Neural cell (in vitro differentiated cells): Measurements from ENCODE around the gene GBX2. TPM values are rescaled to one million over a fixed set of nuclear protein-coding genes. Genes with fewer than 3 reads are reported as not detected.

ENCODE experiments used
- H2AFZ ChIP-seq: fragments of 200-600, 300-800 bp; sonication (generic), shearing (Covaris generic); 2 replicates; pipeline ENCODE4 v1.6.0; 2014; ENCODE audit warnings: low read depth, mild to moderate bottlenecking, antibody characterized with exemption, low read length, moderate library complexity
- H3F3A ChIP-seq: fragments of 200-600 bp; shearing (Covaris generic); 2 replicates; pipeline ENCODE4 v1.6.1; 2016; ENCODE audit warnings: mild to moderate bottlenecking, moderate library complexity, mixed read lengths, antibody characterized with exemption, low read length; ENCODE audit not compliant: insufficient read depth, poor library complexity, severe bottlenecking
- H3K27ac ChIP-seq: fragments of 200-600, 300-800 bp; sonication (generic), shearing (Covaris generic); 2 replicates; pipeline ENCODE4 v1.5.1; 2014; ENCODE audit warnings: mild to moderate bottlenecking, low read length, moderate library complexity
- H3K27me3 ChIP-seq: fragments of 300-800, 200-600 bp; sonication (generic), shearing (Covaris generic); 2 replicates; pipeline ENCODE4 v1.6.0; 2014; ENCODE audit warnings: mild to moderate bottlenecking, low read depth, low read length, moderate library complexity; ENCODE audit not compliant: insufficient read depth
- H3K36me3 ChIP-seq: fragments of 300-800, 200-600 bp; sonication (generic), shearing (Covaris generic); 2 replicates; pipeline ENCODE4 v1.5.1; 2014; ENCODE audit warnings: mild to moderate bottlenecking, antibody characterized with exemption, low read length, moderate library complexity; ENCODE audit not compliant: insufficient read depth
- H3K4me2 ChIP-seq: fragments of 300-800, 200-600 bp; sonication (generic), shearing (Covaris generic); 2 replicates; pipeline ENCODE4 v1.6.0; 2014; ENCODE audit warnings: mild to moderate bottlenecking, low read length
- H3K4me3 ChIP-seq: fragments of 300-800, 200-600 bp; sonication (generic), shearing (Covaris generic); 2 replicates; pipeline ENCODE4 v1.5.1; 2014; ENCODE audit warnings: mild to moderate bottlenecking, low read length, moderate library complexity
- H3K79me2 ChIP-seq: fragments of 200-600 bp; shearing (Covaris generic); replicated peaks from 2 replicates; pipeline ENCODE4 v1.6.0; 2014; ENCODE audit warnings: mild to moderate bottlenecking, low read length, moderate library complexity; ENCODE audit not compliant: insufficient read depth
- H3K9ac ChIP-seq: fragments of 300-800, 200-600 bp; sonication (generic), shearing (Covaris generic); 2 replicates; pipeline ENCODE4 v1.6.1; 2016; ENCODE audit warnings: mild to moderate bottlenecking, low read length, mixed read lengths
- H3K9me2 ChIP-seq: fragments of 200-600 bp; shearing (Covaris generic); 2 replicates; pipeline ENCODE4 v1.6.1; 2016; ENCODE audit warnings: mild to moderate bottlenecking, low read length, mixed read lengths; ENCODE audit not compliant: insufficient read depth
- H3K9me3 ChIP-seq: fragments of 200-600, 300-800 bp; sonication (generic), shearing (Covaris generic); 2 replicates; pipeline ENCODE4 v1.6.1; 2016; ENCODE audit warnings: mild to moderate bottlenecking, mixed run types, low read length, moderate library complexity, mixed read lengths
- H4K20me1 ChIP-seq: fragments of 200-600 bp; shearing (Covaris generic); 2 replicates; pipeline ENCODE4 v1.6.1; 2016; ENCODE audit warnings: mild to moderate bottlenecking, mixed run types; ENCODE audit not compliant: insufficient read depth
- CTCF ChIP-seq: fragments of 450-650 bp; IDR thresholded peaks from 2 replicates; pipeline ENCODE4 v1.5.1; 2014; ENCODE audit warnings: antibody characterized with exemption, mild to moderate bottlenecking, moderate library complexity; ENCODE audit not compliant: poor library complexity, severe bottlenecking
- EZH2 ChIP-seq: fragments of 200-600, 300-800 bp; shearing (Covaris generic), sonication (generic); IDR thresholded peaks from 2 replicates; pipeline ENCODE4 v1.6.1; 2014; ENCODE audit warnings: antibody characterized with exemption, low read length, borderline replicate concordance, mild to moderate bottlenecking; ENCODE audit not compliant: insufficient read depth, poor library complexity, severe bottlenecking
- MXI1 ChIP-seq: fragments of 450-650 bp; conservative IDR thresholded peaks from 2 replicates; pipeline ENCODE4 v1.6.1; 2014; ENCODE audit warnings: antibody characterized with exemption, mild to moderate bottlenecking; ENCODE audit not compliant: poor library complexity, severe bottlenecking
- POLR2AphosphoS5 ChIP-seq: IDR thresholded peaks from 2 replicates; pipeline ENCODE4 v1.6.1; 2012
- RAD21 ChIP-seq: fragments of 450-650 bp; conservative IDR thresholded peaks from 2 replicates; pipeline ENCODE4 v1.6.1; 2014; ENCODE audit warnings: antibody characterized with exemption, mild to moderate bottlenecking, moderate library complexity
- REST ChIP-seq: IDR thresholded peaks from 2 replicates; pipeline ENCODE4 v1.6.1; 2012; ENCODE audit warnings: borderline replicate concordance
- SMC3 ChIP-seq: fragments of 450-650 bp; conservative IDR thresholded peaks from 2 replicates; pipeline ENCODE4 v1.6.1; 2014; ENCODE audit warnings: antibody characterized with exemption, mild to moderate bottlenecking, moderate library complexity; ENCODE audit not compliant: poor library complexity
- TAF1 ChIP-seq: IDR thresholded peaks from 2 replicates; pipeline ENCODE4 v1.6.1; 2012; ENCODE audit warnings: low read depth
- polyA plus RNA-seq: library from polyadenylated mRNA; depleted of rRNA; stranded (reverse); fragments of >200 nt; gene quantifications from 2 replicates; pipeline ENCODE4 v1.2.3, GENCODE V29; 2014

Gene GBX2
- polyA plus RNA-seq, 1 donor from 2014 or later = 0.92 TPM

GRCh38 chr2:236170590-236171165 lies 2.5 kb upstream of the GBX2 start:
- H3F3A ChIP-seq = peaks cover 5% of the 10 kb centered on the region
- no peak overlapping the region for H3K9ac ChIP-seq
- H4K20me1 ChIP-seq = no peaks in the 10 kb centered on the region
- H3K9me2 ChIP-seq = no peaks in the 10 kb centered on the region
- no peak overlapping the region for H3K4me3 ChIP-seq
- H3K9me3 ChIP-seq = no peaks in the 10 kb centered on the region
- H3K27ac ChIP-seq = no peak overlapping the region
- H3K4me2 ChIP-seq = no peak overlapping the region
- peaks cover 100% of the 10 kb centered on the region for H3K27me3 ChIP-seq
- no peaks in the 10 kb centered on the region for H3K79me2 ChIP-seq
- no peak overlapping the region for H2AFZ ChIP-seq
- TF ChIP-seq SMC3 = no peak
- TF ChIP-seq CTCF = no peak
- TF ChIP-seq TAF1 = no peak
- peak; percentile 56 for TF ChIP-seq POLR2AphosphoS5
- no peak for TF ChIP-seq REST
- TF ChIP-seq MXI1 = no peak
- TF ChIP-seq RAD21 = no peak
- no peaks in the 10 kb centered on the region for H3K36me3 ChIP-seq

DNA sequence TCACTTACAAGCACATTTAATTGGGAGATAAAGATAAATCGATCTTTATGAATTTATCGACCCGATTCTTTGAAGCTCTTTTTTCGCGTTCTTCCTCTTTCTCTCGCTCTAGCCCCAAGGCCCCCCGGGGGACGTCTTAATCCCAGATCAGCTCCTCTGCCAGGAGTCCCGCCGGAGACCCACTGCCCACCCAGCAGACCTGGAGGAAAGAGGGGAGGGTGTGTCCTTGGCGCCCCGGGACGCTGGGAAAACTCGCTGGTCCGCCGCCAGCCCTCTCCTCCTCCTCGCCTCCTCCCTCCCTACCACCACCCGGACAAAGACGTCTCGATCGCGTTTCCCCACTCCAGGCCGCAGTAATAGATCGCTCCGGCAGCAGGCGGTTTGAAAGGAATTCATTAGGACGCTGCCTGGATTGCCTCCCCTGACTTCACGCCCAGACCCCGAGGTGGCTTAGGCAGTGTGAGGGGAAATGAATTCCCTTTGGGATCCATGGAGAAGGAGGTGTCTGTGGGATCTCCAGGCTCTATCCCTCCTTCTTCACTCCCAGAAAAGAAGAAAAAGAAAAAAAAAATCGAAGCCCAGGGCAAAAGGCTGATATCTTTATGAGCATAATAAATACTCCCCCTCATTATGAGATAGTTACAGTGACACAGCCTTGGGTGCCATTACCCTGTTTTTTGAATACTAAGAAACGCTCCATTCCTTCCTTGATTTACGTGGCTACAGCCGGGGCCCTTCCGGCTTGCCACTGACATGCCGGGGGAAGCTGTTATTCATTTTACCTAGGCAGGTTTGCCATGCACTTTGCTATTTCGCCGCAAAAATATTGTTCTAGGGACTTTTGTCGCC lies 1.8 kb upstream of the GBX2 start:
- no peak overlapping the region for H3K9ac ChIP-seq
- no peaks in the 10 kb centered on the region for H3K79me2 ChIP-seq
- no peaks in the 10 kb centered on the region for H3K9me2 ChIP-seq
- no peak for TF ChIP-seq MXI1
- peak; percentile 30 for TF ChIP-seq TAF1
- peak; percentile 96 for TF ChIP-seq EZH2
- TF ChIP-seq POLR2AphosphoS5 = peak; percentile 45
- TF ChIP-seq CTCF = no peak
- peaks cover 5% of the 10 kb centered on the region for H3F3A ChIP-seq
- no peaks in the 10 kb centered on the region for H3K9me3 ChIP-seq
- no peak overlapping the region for H3K27ac ChIP-seq
- no peak overlapping the region for H3K4me3 ChIP-seq
- peaks cover 100% of the 10 kb centered on the region for H3K27me3 ChIP-seq
- no peaks in the 10 kb centered on the region for H4K20me1 ChIP-seq
- no peak overlapping the region for H3K4me2 ChIP-seq
- no peaks in the 10 kb centered on the region for H3K36me3 ChIP-seq
- H2AFZ ChIP-seq = no peak overlapping the region
